GM18508 (cell line): ENCODE results near the gene NCOR2.
"Not testable (repeated sequence)": the region's sequence is repeated elsewhere in the genome, so short reads cannot be mapped to it uniquely, and the experiment has no call there.

Experiments
- ATAC-seq: cut with Tn5 transposase; IDR thresholded peaks from one replicate; pipeline ENCODE4 v1.9.1; 2021; ENCODE audit warnings: moderate number of reproducible peaks; ENCODE audit not compliant: insufficient read depth, unreplicated experiment

Gene NCOR2

GRCh38 chr12:124603100-124603541, 35.7 kb upstream of the NCOR2 start:
- no peak for ATAC-seq

- ATAC-seq, result no peak
These were observed 34.3 kb upstream of the NCOR2 start for GRCh38 chr12:124601706-124602105.

GRCh38 chr12:124599074-124599999, 31.9 kb upstream of the NCOR2 start:
- ATAC-seq, result no peak

- no peak for ATAC-seq
These were observed 29.6 kb upstream of the NCOR2 start for GRCh38 chr12:124597041-124597440.

- ATAC-seq, result no peak
These were observed 28.0 kb upstream of the NCOR2 start for GRCh38 chr12:124595444-124595843.

GRCh38 chr12:124594851-124595250, 27.4 kb upstream of the NCOR2 start:
- no peak for ATAC-seq

DNA sequence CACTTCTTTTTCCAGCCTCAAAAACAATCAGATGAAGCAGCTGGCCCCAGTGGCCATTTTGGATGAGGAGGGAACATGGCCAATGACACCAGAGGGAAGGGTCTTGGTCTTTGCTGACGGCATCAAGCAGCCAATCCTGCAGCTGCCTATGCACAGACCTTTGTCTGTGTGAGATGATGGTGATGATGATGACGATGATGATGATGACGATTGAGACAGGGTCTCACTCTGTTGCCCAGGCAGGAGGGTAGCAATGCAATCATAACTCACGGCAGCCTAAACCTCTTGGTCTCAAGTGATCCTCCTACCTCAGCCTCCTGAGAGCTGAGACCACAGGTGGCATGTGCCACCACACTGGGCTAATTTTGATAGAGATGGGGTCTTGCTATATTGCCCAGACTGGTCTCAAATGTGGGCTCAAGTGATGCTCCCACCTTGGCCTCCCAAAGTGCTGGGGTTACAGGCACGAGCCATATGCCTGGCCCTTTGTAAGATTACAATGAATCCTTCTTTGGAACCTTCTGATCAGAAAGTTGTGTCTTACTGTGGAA, 26.5 kb upstream of the NCOR2 start:
- no peak for ATAC-seq

DNA sequence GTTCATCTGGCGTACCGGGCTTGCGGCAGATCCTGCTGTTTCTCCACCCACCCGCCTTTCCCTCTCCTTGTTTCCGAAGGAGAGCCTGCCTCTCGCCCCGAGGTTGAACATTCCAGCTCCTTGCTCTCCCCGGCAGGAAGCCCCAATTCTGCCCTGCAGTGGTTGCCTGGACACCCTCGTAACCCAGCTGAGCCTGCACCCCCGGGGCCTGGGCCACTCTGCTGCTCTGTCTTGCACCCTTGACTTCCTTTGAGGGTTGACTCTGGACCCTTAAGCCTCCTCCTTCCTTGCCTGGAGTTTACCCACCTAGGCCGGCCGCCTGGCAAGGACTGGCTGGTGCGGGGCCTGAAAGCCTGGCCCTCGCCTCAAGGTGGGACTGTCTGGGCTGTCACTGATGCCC, 25.8 kb upstream of the NCOR2 start:
- ATAC-seq, result no peak

DNA sequence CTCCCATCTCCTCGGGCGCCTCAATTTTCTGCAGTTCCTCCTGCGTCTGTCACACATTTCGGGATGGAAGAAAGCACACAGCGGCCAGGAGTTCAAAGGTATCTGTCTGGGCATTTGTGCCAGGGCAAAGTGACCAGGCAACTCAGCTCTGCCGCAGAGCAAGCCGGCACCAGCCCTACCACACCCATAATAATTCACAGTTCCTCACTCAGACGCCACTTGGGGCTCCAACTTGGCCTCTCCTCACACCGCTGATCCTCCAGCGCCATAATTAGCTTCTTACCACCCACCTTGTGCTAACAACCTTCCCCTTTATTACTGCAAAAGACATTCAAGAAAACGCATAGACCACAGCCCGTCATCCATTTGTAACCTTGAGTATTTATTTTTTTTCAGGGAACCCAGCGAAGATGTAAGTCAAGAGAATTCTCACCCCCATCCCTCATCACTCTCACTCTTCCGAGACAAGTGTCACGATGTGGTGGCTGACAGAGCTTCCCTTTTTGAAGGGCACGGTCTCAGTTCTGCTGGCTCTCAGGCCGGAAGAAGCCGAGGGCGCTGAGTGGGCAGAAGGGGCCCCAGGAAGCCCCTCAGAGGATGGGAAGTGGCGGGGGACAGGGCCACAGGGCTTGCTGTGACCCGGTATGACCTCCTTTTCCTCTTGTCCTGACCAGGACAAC, 25.2 kb upstream of the NCOR2 start:
- no peak for ATAC-seq

- no peak for ATAC-seq
These were observed 24.6 kb upstream of the NCOR2 start for GRCh38 chr12:124592050-124592449.

GRCh38 chr12:124590447-124590846, 23.0 kb upstream of the NCOR2 start:
- no peak for ATAC-seq

DNA sequence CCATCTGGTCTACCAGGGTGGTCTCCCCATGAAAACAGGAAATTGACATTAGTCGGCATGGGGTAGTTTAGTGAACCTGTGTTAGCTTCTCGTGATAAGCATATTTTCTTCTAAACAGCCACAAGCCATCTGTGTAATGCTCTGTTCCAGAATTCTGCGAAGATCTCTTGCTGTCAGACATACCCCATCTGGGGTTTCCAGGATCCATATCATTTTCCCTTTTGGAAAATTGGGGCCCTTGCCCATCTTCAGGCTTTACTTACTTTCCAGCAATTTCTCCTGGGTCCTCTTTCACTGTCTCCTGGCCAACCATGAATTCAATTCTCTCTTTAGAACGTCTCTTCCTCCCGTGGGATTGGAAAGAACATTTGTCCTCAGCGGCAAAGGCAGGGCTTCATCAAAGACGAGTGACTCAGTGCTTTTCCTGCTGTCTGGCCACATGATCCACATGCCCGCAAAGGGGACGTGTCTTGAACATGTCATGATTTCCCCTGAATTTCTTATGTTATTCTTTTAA, 21.4 kb upstream of the NCOR2 start:
- ATAC-seq, result no peak

DNA sequence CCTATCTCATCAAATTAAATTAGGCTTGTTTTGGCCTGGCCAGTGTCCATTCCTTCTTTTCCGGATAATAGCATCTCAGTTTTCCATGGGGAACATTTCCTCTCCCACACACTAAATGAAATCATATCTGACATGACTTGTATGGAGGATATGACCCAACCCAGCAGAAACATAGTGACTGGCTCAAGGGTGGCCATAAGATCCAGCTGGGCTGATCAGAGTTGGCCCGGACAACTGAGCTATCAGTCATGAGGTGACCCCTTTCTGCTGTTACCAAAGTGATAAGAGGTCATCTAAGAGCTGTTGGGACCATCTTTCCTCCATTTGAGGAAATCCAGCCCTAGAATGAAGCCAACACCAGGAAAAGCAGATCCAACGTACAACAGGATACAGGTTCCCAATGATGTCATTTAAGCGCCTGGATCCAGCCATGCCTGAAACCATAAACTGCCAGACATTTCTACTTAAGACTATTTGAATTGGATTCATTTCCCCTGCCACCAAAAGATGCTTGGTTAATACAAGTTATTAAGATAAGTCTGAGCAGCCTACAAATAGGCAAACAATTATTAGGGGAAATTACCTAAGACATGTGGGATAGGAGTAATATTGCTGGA, 20.7 kb upstream of the NCOR2 start:
- ATAC-seq, result no peak

- no peak for ATAC-seq
These were observed 19.3 kb upstream of the NCOR2 start for GRCh38 chr12:124586756-124587155.

- ATAC-seq, result not testable (repeated sequence)
These were observed 17.1 kb upstream of the NCOR2 start for GRCh38 chr12:124584494-124584893.

- no peak for ATAC-seq
These were observed 16.4 kb upstream of the NCOR2 start for GRCh38 chr12:124583854-124584253.

DNA sequence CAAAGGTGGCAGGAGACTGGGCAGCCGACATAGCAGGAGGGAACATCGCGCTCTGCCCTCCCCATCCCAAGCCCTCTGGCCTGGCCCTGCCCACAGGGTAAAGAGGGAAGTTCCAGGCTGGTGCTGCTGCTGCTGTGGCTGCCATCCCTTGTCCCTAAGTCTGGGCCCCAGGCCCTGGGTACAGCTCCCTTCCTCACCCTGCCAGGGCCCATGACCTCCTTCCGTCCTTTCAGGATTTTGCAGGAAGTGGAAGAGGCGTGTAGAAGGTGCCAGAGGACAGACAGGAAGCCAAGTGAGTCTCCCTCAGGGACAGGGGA, 14.7 kb upstream of the NCOR2 start:
- no peak for ATAC-seq

GRCh38 chr12:124581307-124582107, 14.1 kb upstream of the NCOR2 start:
- ATAC-seq, result no peak

- ATAC-seq, result no peak
These were observed 12.6 kb upstream of the NCOR2 start for GRCh38 chr12:124579921-124580517.

DNA sequence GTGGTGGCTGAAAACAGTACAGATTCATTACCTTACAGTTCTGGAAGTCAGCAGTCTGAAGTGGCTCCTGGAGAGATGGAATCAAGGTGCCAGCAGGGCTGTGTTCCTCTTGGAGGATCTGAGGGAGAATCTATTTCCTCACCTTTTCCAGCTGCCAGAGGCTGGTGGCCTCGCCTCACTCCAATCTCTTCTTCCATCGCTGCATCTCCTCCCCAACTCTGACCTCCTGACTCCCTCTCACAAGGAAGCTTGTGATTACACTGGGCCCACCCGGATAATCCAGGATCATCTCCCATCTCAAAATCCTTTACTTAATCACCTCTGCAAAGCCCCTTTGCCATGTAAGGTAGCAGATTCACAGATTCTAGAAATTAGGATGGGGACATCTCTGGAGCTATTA, 11.4 kb upstream of the NCOR2 start:
- no peak for ATAC-seq
